EL (cell line): ENCODE results near the gene LRRC56.

Source experiments
- DNase-seq: peaks from one replicate; pipeline ENCODE4 v3.0.0-alpha.2; 2016

Gene LRRC56

GRCh38 chr11:521177-521688 is 16.1 kb upstream of the LRRC56 start:
- no peak for DNase-seq

- no peak for DNase-seq
These were observed 11.1 kb upstream of the LRRC56 start for GRCh38 chr11:526192-526591.

GRCh38 chr11:528166-528814 is 9.0 kb upstream of the LRRC56 start:
- no peak for DNase-seq

- DNase-seq, result no peak
These were observed 8.3 kb upstream of the LRRC56 start for GRCh38 chr11:528815-529727.

GRCh38 chr11:529728-530411 is 7.5 kb upstream of the LRRC56 start:
- DNase-seq, result no peak

GRCh38 chr11:530960-531831 is 6.1 kb upstream of the LRRC56 start:
- no peak for DNase-seq

GRCh38 chr11:531919-532526 is 5.3 kb upstream of the LRRC56 start:
- no peak for DNase-seq

GRCh38 chr11:532527-532985 is 4.8 kb upstream of the LRRC56 start:
- no peak for DNase-seq

- no peak for DNase-seq
These were observed 4.2 kb upstream of the LRRC56 start for GRCh38 chr11:532986-533585.

- no peak for DNase-seq
These were observed 3.5 kb upstream of the LRRC56 start for GRCh38 chr11:533586-534395.

GRCh38 chr11:534396-535209 is 2.7 kb upstream of the LRRC56 start:
- DNase-seq, result no peak

GRCh38 chr11:535210-535518 is 2.2 kb upstream of the LRRC56 start:
- no peak for DNase-seq

- peak; percentile 92 for DNase-seq
These were observed 1.5 kb upstream of the LRRC56 start, which contains the start of gene HRAS for GRCh38 chr11:535519-536454. Gene HRAS (minus strand): TSS chr11:535576.

- no peak for DNase-seq
These were observed 499 bp downstream of the LRRC56 start for GRCh38 chr11:537622-538430.

- DNase-seq, result no peak
These were observed 1.2 kb downstream of the LRRC56 start for GRCh38 chr11:538431-539051.

- no peak for DNase-seq
These were observed 2.7 kb downstream of the LRRC56 start for GRCh38 chr11:539971-540481.
